ENCODE data around the gene BTBD7. TPM values are rescaled to one million over a fixed set of nuclear protein-coding genes. Genes with fewer than 3 reads are reported as not detected.
A peak's percentile ranks its signal among the peaks of the same experiment; 100 is the strongest.

Gene BTBD7
- total RNA-seq, 1 donor from 2014 or later, result 22.2 TPM

DNA sequence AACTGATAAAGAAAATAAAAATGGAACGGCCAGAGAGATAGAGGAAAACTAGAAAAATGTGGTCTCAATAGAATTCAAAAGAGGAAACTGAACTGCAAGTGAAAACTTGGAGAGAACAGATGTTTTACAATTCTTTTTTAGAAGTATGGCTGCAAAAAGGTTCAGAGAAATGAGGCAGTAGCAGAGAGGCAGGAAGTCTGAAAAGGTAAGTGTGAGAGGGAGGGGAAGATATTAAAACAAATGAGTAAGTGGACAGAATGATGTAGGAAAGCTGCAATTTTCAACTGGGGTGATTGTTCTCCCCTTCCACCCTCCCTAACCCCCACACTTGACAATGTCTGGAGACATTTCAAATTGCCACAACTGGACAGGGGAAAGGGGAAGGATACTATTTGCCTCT is 12.9 kb downstream of the BTBD7 start:
- no peak overlapping the region for H3K4me3 ChIP-seq (ENCODE audit: low read depth, low read length)
- TF ChIP-seq, protein P1, sequence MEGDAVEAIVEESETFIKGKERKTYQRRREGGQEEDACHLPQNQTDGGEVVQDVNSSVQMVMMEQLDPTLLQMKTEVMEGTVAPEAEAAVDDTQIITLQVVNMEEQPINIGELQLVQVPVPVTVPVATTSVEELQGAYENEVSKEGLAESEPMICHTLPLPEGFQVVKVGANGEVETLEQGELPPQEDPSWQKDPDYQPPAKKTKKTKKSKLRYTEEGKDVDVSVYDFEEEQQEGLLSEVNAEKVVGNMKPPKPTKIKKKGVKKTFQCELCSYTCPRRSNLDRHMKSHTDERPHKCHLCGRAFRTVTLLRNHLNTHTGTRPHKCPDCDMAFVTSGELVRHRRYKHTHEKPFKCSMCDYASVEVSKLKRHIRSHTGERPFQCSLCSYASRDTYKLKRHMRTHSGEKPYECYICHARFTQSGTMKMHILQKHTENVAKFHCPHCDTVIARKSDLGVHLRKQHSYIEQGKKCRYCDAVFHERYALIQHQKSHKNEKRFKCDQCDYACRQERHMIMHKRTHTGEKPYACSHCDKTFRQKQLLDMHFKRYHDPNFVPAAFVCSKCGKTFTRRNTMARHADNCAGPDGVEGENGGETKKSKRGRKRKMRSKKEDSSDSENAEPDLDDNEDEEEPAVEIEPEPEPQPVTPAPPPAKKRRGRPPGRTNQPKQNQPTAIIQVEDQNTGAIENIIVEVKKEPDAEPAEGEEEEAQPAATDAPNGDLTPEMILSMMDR (conservative IDR thresholded peaks at IDR 0.05; ENCODE audit: low read depth, low read length), result no peak
- DNase-seq (ENCODE audit: low read depth), result no peak

DNA sequence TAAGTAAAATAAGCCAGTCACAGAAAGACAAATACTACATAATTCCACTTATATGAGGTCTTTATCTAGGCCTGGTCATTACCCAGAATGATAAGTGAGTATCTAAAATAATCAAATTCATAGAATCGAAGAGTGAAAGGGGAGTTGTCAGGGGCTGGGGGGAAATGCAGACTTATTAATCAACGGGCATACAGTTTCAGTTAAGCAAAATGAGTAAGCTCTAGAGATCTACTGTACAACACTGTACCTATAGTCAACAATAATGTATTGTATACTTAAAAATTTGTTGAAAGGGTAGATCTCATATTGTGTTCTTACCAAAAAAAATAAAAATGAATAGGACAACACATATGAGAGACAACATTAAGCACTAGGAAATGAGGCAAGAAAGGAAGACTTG is 13.3 kb downstream of the BTBD7 start:
- TF ChIP-seq, protein P1 (conservative IDR thresholded peaks at IDR 0.05; ENCODE audit: low read depth, low read length), result no peak
- no peak for DNase-seq (ENCODE audit: low read depth)
- H3K4me3 ChIP-seq (ENCODE audit: low read depth, low read length), result no peak overlapping the region

DNA sequence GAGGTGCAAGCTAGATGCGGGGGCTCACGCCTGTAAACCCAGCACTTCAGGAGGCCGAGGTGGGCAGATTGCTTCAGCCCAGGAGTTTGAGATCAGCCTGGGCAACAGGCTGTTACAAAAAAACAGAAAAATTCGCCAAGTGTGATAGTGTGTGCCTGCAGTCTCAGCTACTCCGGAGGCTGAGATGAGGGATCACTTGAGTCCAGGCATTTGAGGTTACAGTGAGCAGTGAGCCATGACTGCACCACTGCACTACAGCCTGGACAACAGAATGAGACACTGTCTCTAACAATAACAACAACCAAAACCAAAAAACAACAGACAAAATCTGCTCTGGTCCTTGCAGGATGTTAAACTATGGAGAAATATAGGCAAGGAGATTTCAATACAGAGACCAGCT is 13.9 kb downstream of the BTBD7 start:
- H3K4me3 ChIP-seq (ENCODE audit: low read depth, low read length), result peak overlapping the region; percentile 37
- peak; percentile 71 for DNase-seq (ENCODE audit: low read depth)
- TF ChIP-seq, protein P1 (conservative IDR thresholded peaks at IDR 0.05; ENCODE audit: low read depth, low read length), result no peak

DNA sequence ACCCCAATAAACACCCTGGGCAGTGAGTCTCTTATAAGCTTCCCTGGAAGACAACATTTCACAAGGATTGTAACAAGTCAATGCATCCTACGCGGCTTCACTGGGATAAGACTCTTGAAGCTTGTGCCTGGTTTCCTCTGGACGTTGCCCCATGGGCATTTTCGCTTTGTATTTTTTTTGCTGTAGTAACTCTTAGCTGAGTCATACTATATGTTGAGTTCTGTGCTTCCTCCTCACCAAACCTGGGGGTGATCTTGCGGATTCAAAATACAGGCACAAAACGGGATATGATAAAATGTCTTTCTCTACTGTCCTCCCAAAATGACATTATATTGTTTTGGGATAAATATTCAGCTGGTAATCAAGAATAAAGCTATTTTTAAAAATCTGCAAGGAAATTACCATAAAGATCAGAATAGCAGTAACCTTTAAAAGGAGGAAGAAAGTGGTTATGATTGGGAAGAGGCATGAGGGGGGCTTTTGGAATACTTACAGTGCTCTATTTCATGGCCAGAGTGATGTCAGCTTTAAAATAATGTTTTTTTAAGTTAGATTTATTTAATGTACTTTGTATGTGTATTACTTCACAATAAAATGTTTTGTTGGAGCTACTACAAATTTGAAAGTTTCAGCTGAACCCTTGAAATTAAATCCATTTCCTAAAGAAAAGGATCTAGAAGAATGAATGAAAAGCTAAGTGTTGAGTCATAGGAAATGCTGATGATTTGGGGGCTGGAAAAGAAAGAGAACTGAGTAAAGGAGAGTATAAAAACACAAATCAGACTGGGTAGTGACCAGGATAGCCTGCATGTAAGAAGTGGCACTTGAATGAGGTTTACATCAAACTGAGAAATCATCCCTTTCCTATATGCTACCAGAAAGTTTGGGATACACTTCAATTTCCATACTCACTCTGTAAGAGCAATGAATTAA is 14.7 kb downstream of the BTBD7 start:
- TF ChIP-seq, protein P1 (conservative IDR thresholded peaks at IDR 0.05; ENCODE audit: low read depth, low read length), result no peak
- no peak for DNase-seq (ENCODE audit: low read depth)
- peak overlapping the region; percentile 37 for H3K4me3 ChIP-seq (ENCODE audit: low read depth, low read length)

DNA sequence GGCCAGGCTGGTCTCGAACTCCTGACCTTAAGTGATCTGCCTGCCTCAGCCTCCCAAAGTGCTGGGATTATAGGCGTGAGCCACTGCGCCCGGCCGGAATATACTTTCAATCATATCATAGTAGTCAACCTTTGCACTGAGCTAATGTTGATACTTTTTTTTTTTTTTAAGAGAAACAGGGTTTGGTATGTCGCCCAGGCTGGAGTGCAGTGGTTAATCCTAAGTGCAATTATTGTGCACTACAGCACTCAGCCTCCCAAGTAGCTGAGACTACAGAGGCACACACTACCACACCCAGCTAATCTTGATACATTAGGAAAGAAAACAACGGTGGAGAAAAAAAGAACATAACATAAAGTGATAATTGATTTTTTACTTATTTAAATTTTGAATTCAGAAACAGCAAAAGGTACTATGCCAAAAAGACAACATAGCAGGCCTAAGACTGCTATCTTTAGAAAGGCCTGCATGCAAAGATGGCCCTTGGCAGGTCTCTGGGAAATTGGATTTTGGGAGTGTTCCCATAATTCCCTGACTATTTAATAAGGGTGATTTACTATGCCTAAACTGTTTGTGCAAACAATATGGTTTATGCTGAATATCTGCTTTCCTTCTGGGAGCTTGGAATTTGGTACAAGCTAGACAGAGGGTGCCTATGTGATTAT is 15.5 kb downstream of the BTBD7 start:
- peak overlapping the region; percentile 12 for H3K4me3 ChIP-seq (ENCODE audit: low read depth, low read length)
- DNase-seq (ENCODE audit: low read depth), result no peak
- TF ChIP-seq, protein P1 (conservative IDR thresholded peaks at IDR 0.05; ENCODE audit: low read depth, low read length), result no peak

DNA sequence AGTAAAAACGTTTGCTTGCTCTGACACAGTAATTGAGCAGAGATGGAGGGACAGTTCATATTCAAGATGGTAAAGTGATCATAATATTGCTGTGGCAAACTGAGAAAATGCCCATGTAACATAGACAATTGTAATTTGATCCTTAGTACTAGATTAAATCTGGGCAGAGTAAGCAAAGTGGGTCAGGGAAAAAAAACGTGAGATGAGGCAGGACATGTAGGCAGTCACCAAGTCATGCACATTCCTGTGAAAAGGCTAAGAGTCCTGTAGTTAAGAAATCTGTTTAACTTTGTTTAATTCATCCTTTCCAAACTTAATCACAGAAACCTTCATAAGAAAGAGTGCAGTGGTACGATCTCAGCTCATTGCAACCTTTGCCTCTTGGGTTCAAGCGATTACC is 16.1 kb downstream of the BTBD7 start:
- H3K4me3 ChIP-seq (ENCODE audit: low read depth, low read length), result no peak overlapping the region
- DNase-seq (ENCODE audit: low read depth), result no peak
- TF ChIP-seq, protein P1 (conservative IDR thresholded peaks at IDR 0.05; ENCODE audit: low read depth, low read length), result no peak
